ENCODE results near the gene SH3RF1. TPM values are rescaled to one million over a fixed set of nuclear protein-coding genes. Genes with fewer than 3 reads are reported as not detected.

Gene SH3RF1
- total and polyA plus RNA-seq, 4 donors, result 1.8 to 7.9 (median 3.5) TPM

DNA sequence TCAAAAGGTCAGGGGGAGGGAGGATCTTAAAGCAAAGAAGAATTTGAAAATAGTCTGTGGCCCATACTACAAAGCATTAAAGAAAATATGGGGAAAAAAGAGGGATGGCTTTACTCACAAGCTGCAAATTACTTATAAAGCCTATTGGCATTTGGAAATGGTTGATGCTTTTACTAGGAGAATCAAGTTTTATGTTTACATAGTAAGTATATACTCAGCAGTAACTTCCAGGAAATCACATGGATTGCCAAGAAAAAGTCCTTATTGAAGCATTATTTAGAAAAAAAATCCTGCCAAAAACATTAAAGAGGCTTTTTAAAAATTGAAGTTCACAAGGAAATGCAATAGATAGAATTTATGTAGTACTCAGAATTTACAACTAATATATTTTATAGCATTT is 8.4 kb upstream of the SH3RF1 start:
- DNase-seq (ENCODE audit: low spot score), result no peak
- H3K4me3 ChIP-seq (ENCODE audit: low read depth in 1 of 3, low read length in 3 of 3), result no peak overlapping the region
- H3K27ac ChIP-seq (ENCODE audit: low read depth in 1 of 2, low read length in 2 of 2), result no peak overlapping the region
- no peaks in the 10 kb centered on the region for H3K4me1 ChIP-seq (ENCODE audit: control insufficient read depth in 4 of 4, insufficient read depth in 4 of 4, low read length in 3 of 4)
- H3K27me3 ChIP-seq (ENCODE audit: control insufficient read depth in 4 of 4, insufficient read depth in 4 of 4, low read length in 3 of 4), result no peaks in the 10 kb centered on the region
- no peaks in the 10 kb centered on the region for H3K36me3 ChIP-seq (ENCODE audit: control insufficient read depth in 4 of 4, insufficient read depth in 3 of 4, low read depth in 1 of 4, low read length in 3 of 4)
- TF ChIP-seq JUND (IDR thresholded peaks at IDR 0.05) (no peak), FOXA1 (IDR thresholded peaks at IDR 0.05) (no peak), NR2F2 (IDR thresholded peaks at IDR 0.05) (no peak), EGR1 (IDR thresholded peaks at IDR 0.05; ENCODE audit: low read depth in 2 of 2) (no peak), ATF3 (IDR thresholded peaks at IDR 0.05) (no peak), RAD21 (IDR thresholded peaks at IDR 0.05) (no peak), REST (IDR thresholded peaks at IDR 0.05) (no peak), HNF4G (IDR thresholded peaks at IDR 0.05) (no peak), RXRA (IDR thresholded peaks at IDR 0.05) (no peak)
- TF ChIP-seq, protein P1, sequence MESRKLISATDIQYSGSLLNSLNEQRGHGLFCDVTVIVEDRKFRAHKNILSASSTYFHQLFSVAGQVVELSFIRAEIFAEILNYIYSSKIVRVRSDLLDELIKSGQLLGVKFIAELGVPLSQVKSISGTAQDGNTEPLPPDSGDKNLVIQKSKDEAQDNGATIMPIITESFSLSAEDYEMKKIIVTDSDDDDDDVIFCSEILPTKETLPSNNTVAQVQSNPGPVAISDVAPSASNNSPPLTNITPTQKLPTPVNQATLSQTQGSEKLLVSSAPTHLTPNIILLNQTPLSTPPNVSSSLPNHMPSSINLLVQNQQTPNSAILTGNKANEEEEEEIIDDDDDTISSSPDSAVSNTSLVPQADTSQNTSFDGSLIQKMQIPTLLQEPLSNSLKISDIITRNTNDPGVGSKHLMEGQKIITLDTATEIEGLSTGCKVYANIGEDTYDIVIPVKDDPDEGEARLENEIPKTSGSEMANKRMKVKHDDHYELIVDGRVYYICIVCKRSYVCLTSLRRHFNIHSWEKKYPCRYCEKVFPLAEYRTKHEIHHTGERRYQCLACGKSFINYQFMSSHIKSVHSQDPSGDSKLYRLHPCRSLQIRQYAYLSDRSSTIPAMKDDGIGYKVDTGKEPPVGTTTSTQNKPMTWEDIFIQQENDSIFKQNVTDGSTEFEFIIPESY (IDR thresholded peaks at IDR 0.05), result no peak
- no peak overlapping the region for H3K9ac ChIP-seq (ENCODE audit: low read depth in 1 of 2, low read length in 2 of 2)
- no peaks in the 10 kb centered on the region for H3K9me3 ChIP-seq (ENCODE audit: control insufficient read depth in 4 of 4, low read length in 3 of 4)

- H3K4me3 ChIP-seq (ENCODE audit: low read depth in 1 of 3, low read length in 3 of 3), result no peak overlapping the region
Observed at GRCh38 chr4:169278624-169279023, 7.9 kb upstream of the SH3RF1 start.

More at GRCh38 chr4:169278624-169279023, 7.9 kb upstream of the SH3RF1 start:
- TF ChIP-seq FOXA2 (IDR thresholded peaks at IDR 0.05), result no peak
- no peak for TF ChIP-seq CTCF (IDR thresholded peaks at IDR 0.05; ENCODE audit: low read depth, low read length, missing input control)
- TF ChIP-seq REST (IDR thresholded peaks at IDR 0.05), result no peak
- TF ChIP-seq HNF4G (IDR thresholded peaks at IDR 0.05), result no peak
- TF ChIP-seq RXRA (IDR thresholded peaks at IDR 0.05), result no peak
- TF ChIP-seq TAF1 (conservative IDR thresholded peaks at IDR 0.05), result no peak
- no peak for TF ChIP-seq ATF3 (IDR thresholded peaks at IDR 0.05)
- TF ChIP-seq SP1 (IDR thresholded peaks at IDR 0.05), result no peak
- TF ChIP-seq EGR1 (IDR thresholded peaks at IDR 0.05; ENCODE audit: low read depth in 2 of 2), result no peak
- no peak for TF ChIP-seq MAX (IDR thresholded peaks at IDR 0.05)
- no peak for TF ChIP-seq NR2F2 (IDR thresholded peaks at IDR 0.05)
- TF ChIP-seq GABPA (IDR thresholded peaks at IDR 0.05 in 1 of 2, conservative IDR thresholded peaks at IDR 0.05 in 1 of 2), result no peak
- no peak for TF ChIP-seq FOXA1 (IDR thresholded peaks at IDR 0.05)
- no peak for TF ChIP-seq RAD21 (IDR thresholded peaks at IDR 0.05)
- TF ChIP-seq, protein P1 (IDR thresholded peaks at IDR 0.05), result no peak
- TF ChIP-seq HNF4A (conservative IDR thresholded peaks at IDR 0.05), result no peak
- TF ChIP-seq JUND (IDR thresholded peaks at IDR 0.05), result no peak
- TF ChIP-seq YY1 (IDR thresholded peaks at IDR 0.05), result no peak
- Histone ChIP-seq H3K27me3 (ENCODE audit: control insufficient read depth in 4 of 4, insufficient read depth in 4 of 4, low read length in 3 of 4) (no peaks in the 10 kb centered on the region), H3K4me1 (ENCODE audit: control insufficient read depth in 4 of 4, insufficient read depth in 4 of 4, low read length in 3 of 4) (no peaks in the 10 kb centered on the region), H3K36me3 (ENCODE audit: control insufficient read depth in 4 of 4, insufficient read depth in 3 of 4, low read depth in 1 of 4, low read length in 3 of 4) (no peaks in the 10 kb centered on the region), H3K9me3 (ENCODE audit: control insufficient read depth in 4 of 4, low read length in 3 of 4) (no peaks in the 10 kb centered on the region), H3K27ac (ENCODE audit: low read depth in 1 of 2, low read length in 2 of 2) (no peak overlapping the region), H3K9ac (ENCODE audit: low read depth in 1 of 2, low read length in 2 of 2) (no peak overlapping the region)
- DNase-seq (ENCODE audit: low spot score), result no peak

Data from liver (tissue), 9 donors.